GM21529 (cell line): ENCODE measurements around the gene CDK7.

Source experiments
- ATAC-seq: cut with Tn5 transposase; IDR thresholded peaks from one replicate; pipeline ENCODE4 v1.9.1; 2021; ENCODE audit not compliant: unreplicated experiment

CDK7 gene

DNA sequence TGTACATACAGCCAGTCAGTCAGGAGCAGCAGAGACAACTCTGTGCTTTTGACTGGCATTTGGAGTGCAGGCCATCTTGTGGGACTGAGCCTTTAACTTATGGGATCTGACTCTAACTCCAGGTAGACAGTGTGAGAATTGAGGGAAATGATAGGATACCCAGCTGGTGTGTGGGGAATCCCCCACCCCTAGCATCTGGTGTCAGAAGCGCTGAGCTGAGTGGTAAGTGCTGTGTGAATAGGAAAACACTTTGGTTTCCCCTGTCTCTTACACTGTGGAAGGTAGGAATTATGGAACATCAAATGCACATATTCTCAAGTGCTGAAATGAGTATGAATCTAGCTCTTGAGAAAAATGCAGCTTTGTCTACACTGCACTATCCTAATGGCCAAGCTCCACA lies 54.0 kb downstream of the CDK7 start:
- ATAC-seq = no peak

DNA sequence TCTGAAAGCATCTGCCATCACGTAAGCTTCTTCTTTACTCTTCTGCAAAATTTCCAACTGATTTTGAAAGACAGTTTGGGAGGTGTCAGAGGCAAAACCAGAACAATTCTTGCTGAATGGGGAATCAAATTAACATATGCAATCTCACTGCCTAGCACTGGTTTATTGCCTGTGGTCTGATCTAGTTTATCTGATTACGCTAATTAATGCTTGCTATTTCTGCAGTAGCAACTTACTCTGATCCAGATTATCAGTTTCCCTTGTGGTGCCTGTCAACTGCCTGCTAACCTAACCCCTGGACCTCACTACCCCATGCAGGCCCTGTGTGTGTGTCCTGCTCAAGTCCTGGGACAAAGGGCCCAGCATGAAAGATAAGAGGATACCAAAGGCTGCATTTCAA lies 57.6 kb downstream of the CDK7 start:
- no peak for ATAC-seq

- ATAC-seq = no peak
These were observed 59.2 kb downstream of the CDK7 start for GRCh38 chr5:69293882-69294281.

DNA sequence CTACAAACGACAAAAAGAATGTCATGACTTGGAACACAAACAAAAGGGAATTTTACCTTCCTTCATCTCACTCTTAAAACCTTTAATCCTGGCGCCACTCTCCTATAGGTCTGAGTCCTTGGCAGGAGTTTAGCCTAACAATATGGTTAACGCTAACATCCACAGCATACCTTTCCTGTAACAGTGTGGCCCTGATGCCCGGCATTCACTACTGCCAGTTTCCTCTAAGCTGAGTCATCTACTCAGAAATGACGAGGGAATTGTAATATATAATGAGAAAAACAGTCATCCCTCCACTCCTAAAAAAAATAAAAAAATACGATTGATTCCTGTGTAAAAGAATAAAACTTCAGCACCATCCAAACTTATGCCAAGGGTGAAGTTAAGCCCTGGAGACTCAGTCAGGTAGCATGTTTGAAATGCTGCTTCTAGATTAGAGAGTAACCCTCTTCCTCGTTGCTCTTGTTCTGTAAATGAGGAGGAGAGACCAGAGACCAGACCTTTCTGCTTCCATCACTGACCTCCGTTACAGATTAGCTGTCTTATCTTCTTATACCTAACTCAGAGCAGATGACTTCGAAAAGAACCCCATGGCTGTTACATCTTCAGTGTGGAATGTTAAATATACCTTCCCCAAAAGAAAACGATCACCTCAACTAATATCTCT lies 60.5 kb downstream of the CDK7 start:
- no peak for ATAC-seq

DNA sequence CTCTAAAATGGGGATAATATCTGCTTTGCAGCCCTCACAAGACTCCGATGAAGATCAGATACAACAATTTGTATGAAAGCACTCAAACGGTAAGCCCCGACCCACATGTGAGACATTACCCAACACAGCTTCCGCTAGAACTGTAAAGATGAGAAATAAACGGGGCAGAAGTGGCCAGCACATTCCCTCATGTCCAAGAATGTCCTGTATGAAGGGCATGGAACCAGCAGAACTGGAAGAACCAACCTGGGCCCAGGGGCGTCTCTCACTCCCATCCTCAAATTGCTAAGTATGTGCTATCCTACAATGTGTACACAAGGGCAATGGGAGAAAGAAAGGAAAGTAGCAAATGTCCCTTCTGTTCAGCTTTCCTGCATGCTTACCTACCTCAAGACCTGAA lies 64.9 kb downstream of the CDK7 start:
- ATAC-seq = no peak

DNA sequence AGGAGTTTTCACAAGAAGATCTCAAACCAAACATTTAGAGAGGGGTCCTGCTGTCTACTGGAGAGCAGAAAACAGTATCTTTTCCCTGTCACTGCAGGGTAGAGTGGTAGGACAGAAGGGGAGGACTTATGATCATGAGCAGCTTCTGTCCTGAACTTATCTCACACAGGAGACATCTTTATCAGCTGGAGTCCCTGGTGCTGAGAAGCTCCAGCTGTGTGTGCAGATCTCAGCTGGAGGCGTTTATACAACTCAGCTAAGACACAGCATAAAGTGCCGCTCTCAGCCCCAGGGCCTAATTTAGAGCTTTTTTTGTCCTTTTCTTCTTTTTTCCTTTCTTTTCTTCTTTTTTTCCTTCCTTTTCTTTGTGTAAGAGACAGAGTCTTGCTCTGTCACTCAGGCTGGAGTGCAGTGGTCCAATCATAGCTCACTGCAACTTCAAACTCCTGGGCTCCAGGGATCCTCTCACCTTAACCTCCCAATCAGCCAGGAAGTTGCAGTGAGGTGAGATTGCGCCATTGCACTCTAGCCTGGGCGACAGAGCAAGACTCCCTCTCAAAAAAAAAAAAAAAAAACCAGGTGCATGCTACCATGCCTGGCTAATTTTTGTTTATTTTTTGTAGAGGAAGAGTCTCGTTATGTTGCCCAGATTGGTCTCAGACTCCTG lies 66.0 kb downstream of the CDK7 start:
- no peak for ATAC-seq

GRCh38 chr5:69305512-69305911 lies 70.8 kb downstream of the CDK7 start:
- ATAC-seq = no peak

DNA sequence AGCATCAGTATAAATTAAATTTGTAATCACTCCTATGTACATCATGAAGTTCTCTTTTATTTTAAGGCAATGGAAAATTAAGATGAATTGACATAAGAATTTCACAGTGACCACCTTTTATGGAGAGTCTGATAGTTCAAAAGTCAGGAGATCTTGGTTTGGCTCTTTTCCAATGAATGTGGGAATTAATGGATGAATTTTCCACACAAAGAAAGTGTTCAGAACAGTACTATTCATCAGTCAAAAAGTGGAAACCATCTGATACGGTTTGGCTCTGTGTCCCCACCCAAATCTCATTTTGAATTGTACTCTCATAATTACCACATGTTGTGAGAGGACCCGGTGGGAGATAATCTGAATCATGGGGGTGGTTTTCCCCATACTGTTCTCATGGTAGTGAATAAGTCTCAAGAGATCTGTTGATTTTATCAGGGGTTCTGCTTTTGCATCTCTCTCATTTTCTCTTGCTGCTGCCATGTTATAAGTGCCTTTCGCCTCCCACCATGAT lies 73.4 kb downstream of the CDK7 start:
- no peak for ATAC-seq

DNA sequence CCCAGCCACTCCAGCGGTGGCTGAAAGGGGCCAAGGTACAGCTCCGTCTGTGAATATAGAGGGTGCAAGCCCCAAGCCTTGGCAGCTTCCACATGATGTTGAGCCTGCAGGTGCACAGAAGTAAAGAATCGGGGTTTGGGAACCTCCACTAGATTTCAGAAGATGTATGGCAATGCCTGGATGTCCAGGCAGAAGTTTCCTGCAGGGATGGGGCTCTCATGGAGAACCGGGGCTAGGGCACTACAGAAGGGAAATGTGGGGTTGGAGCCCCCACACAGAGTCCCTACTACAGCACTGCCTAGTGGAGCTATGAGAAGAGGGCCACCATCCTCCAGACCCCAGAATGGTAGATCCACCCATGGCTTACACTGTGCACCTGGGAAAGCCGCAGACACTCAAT lies 74.7 kb downstream of the CDK7 start:
- no peak for ATAC-seq

- no peak for ATAC-seq
These were observed 77.9 kb downstream of the CDK7 start for GRCh38 chr5:69312459-69313160.

DNA sequence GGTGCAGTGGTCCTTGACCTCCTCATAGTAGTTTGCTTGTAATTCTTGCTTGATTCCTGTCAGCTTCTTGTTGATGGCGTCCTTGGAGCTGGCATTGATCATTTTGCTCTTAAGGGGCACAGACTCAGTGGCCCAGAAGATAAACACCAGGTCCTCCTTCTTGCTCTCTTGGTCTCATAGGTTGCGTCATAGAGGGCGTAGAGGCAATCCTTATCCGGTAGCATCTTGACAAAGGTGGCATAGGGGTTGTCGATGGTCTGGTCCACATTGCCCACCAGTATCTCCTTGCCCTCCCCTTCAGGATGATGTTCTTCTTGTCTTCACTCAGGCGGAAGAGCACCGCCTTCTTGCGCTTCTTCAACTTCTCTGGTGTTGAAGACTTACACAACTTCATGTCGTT lies 78.7 kb downstream of the CDK7 start:
- no peak for ATAC-seq

- no peak for ATAC-seq
These were observed 81.3 kb downstream of the CDK7 start for GRCh38 chr5:69315972-69316371.

DNA sequence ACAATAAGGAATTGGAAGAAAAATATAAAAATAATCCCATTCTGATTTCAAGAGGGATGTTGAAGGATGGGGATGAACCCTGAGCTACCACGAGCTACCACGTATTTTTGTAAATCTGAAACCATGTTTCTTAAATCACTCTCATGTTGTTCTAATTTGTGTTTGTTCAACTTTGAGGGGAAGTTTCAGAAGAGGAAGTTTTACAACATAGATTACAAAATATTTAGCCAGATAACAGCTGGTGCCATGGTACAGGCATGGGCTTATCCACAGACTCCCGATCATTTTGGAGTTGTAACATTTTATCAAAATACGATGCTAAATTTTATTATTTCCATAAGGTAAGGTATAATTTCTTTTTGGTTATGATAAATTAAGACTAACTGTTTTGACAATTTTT lies 82.7 kb downstream of the CDK7 start:
- ATAC-seq = no peak

DNA sequence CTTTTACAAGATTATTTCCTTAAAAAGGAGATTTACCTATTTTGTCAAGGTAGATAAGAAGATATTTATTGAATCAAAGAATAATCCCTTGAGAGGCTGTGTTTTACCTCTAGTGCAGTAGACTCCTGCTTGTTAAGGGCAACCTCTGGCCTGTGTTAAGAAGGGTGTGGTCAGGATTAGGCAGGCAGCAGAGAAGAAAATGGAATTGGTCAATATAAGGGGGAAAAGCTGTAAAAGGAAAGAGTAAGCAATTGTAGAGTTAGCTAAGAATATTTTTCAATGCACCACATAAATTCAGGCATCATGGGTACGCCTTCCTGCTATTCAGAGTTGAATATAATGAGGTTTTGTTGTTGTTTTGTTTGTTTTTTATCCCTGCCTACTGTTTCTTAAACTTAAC lies 91.7 kb downstream of the CDK7 start:
- ATAC-seq = no peak
